Epithelial cell of proximal tubule (primary cell): ENCODE measurements around the gene CAPN10. TPM values are rescaled to one million over a fixed set of nuclear protein-coding genes. Genes with fewer than 3 reads are reported as not detected.

Experiments used
- DNase-seq: peaks from one replicate; pipeline ENCODE4 v3.0.0-alpha.2; 2011; ENCODE audit warnings: low read depth
- H3K4me3 ChIP-seq: 2 replicates; pipeline ENCODE4 v1.5.1; 2011; ENCODE audit warnings: low read depth, mild to moderate bottlenecking, low read length
- CTCF ChIP-seq: conservative IDR thresholded peaks from 2 replicates; pipeline ENCODE4 v1.5.1; 2012; ENCODE audit warnings: low read depth, mild to moderate bottlenecking, low read length
- total RNA-seq: library from RNA; depleted of rRNA; stranded (reverse); fragments of >200 nt; gene quantifications from 2 replicates; pipeline ENCODE4 v1.2.3, GENCODE V29; 2015

CAPN10 gene
- total RNA-seq, 1 donor from 2014 or later: 31.9 TPM

GRCh38 chr2:240554767-240555493, 31.6 kb upstream of the CAPN10 start:
- no peak for DNase-seq
- no peak overlapping the region for H3K4me3 ChIP-seq
- no peak for TF ChIP-seq CTCF

- DNase-seq: no peak
- TF ChIP-seq CTCF: no peak
- no peak overlapping the region for H3K4me3 ChIP-seq
Observed at GRCh38 chr2:240555541-240556250, 30.8 kb upstream of the CAPN10 start.

GRCh38 chr2:240556553-240557100, 29.9 kb upstream of the CAPN10 start:
- H3K4me3 ChIP-seq: peak overlapping the region; percentile 59
- DNase-seq: no peak
- peak; percentile 61 for TF ChIP-seq CTCF

- TF ChIP-seq CTCF: no peak
- peak overlapping the region; percentile 59 for H3K4me3 ChIP-seq
- DNase-seq: no peak
Observed at GRCh38 chr2:240557101-240557751, 29.3 kb upstream of the CAPN10 start.

GRCh38 chr2:240557808-240558207, 28.7 kb upstream of the CAPN10 start, which contains the start of gene ANKMY1:
Gene ANKMY1 (minus strand): TSS chr2:240557988. CDS start chr2:240557335, 653 bp downstream.
- peak within 1 kb of the TSS; percentile 59 for H3K4me3 ChIP-seq
- no peak for TF ChIP-seq CTCF
- DNase-seq: no peak

- no peak for TF ChIP-seq CTCF
- no peak for DNase-seq
- peak overlapping the region; percentile 59 for H3K4me3 ChIP-seq
Observed at GRCh38 chr2:240558236-240558761, 28.2 kb upstream of the CAPN10 start.
